ENCODE measurements around the gene CREG2.
"Not testable (repeated sequence)": the region's sequence is repeated elsewhere in the genome, so short reads cannot be mapped to it uniquely, and the experiment has no call there.

CREG2 gene

DNA sequence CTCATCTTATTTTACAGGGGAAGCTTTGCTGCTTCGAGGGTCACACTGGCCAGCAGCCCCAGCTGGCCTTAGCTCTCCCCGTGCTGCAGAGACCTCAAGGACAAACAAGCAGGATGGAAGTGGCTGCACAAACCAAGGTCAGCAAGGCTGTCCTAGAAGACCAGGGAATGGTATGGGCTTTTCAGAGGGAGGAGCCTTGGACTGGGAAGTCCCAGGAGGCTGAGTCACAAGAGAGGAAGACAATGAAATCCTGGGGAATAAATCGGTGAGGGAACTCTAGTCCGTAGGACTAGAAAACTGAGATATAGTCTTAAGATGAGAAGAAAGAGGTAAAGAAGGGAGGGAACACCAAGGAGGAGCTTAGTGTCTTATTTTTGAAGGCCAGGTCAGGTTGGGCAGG lies 15.7 kb downstream of the CREG2 start:
- no peak for DNase-seq

DNA sequence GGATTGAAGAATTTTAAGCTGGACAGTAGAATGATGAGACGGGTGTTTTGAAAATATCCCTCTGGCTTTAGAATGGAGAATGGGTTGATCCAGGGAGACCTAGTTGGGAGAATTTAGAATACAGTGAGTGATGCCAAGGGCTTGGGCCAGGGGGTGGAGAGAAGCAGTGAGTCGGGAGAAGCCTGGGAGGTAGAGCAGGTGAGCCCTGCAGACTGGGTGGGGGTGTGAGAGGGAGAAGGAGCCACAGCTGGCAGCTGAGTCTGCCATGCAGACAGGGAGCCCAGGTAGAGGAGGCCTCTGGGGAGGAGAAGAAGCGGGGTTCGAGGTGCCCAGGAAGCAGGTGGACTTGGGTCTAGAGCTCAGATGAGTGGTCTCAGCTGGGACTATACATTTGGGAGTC lies 18.2 kb downstream of the CREG2 start:
- no peak for DNase-seq

DNA sequence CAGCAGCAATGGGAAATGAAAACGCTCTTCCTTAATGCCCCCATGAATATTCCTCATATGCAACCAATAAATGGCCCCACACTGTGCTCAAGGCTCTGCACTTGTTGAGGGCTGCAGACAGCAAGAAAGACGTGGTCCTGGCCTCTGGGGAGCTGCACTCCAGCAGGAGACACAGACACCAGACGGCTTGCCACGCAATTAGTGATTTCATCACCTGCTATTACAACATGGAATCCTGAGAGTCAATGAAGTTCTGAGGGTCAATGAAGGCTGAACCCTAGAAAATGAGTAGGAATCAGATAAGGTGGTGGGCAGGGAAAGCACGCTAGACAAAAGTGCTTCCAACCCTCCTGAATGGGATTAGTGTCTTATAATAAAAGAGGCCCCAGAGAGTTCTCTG lies 18.9 kb downstream of the CREG2 start:
- DNase-seq, result no peak

DNA sequence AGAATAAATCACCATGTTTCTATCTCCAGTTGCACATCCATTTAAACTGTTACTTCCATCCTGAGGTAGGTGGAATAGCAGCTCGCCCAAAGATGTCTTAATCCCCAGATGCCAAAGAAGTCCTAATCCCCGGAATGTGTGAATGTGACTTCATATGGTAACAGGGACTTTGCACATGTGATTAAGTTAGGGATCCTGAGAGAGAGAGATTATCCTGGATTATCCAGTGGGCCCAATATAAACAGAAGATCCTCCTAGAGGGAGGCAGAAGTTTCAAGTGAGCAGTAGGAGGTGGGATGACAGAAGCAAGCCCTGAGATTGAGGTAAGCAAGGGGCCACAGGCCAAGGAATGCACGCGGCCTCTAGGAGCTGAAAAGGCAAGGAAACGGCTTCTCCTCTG lies 19.8 kb downstream of the CREG2 start:
- DNase-seq, result no peak

DNA sequence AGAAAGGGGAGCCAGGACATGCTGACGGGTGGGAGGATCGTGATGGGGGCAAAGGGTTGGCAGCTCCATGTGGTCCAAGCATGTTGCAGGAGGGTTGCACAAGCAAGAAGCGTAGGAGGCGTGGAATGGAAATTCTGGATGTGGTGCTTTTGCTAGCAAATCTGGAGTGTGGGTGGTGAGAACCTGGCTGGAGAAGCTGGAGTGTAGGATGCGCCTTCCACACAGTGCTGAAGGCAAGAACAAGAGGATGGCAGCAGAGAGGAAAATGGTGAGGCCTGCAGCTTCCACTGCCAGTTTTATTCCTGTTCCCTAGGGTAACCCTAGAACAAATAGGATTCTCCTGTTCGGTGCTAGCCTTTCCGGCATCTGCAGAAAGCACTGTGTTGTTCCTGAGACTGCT lies 22.4 kb downstream of the CREG2 start:
- no peak for DNase-seq

DNA sequence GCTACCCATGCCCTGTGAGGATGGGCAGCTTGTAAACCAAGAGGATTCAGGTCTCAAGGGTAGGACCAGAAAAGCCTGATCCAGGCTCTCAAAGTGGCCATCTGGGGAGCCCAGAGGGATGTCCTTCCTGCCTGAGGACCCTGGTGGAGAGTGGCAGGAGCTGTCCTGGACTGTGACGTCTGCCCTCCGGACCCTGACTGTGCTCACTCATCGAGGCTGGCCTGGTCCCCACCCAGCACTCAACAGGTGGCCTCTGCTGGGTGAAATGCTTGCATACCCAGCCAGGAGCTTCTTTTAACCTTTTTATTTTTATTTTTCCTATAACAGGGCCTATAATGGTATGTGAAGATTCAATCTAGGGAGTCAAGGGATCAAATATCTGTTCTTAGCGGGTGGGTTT lies 24.5 kb downstream of the CREG2 start:
- DNase-seq, result no peak

DNA sequence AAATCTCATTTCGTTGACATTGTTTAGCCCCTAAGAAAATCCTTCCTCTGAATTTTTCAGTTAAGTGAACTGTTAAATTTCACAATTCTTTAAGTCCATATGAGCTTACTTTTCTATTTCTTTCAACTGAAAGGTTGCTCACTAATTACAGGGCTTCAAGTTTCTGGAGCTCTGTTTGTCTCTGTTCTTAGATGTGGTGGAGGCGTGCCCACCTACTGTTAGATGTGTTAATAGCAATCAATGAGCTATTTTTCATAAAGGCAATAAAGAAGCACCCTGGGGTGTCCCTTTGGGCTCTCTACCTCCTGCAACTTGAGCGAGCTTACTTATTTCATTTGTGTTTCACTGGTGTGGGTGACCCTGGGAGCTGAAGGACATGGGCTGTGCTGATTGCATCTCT lies 25.0 kb downstream of the CREG2 start:
- peak in 1 of 5 experiments; percentile 57 for DNase-seq

DNA sequence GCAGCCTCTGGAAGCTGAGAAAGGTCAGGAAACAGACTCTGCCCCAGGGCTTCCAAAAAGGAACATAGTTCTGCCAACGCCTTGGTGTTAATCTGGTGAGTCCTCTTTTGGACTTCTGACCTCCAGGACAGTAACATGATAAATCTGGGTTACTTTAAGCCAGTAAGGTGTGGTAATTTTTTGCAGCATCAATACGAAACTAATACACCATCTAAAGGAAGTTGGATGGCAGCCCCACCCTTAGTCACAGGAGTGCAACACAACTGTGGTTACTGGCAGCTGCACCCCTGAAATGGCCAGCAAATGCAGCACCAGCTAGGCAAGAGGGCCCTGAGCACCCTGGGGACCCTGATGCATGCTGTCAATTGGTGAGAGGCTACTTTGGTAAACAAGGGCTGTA lies 25.8 kb downstream of the CREG2 start:
- peak in 1 of 5 experiments; percentile 87 for DNase-seq

DNA sequence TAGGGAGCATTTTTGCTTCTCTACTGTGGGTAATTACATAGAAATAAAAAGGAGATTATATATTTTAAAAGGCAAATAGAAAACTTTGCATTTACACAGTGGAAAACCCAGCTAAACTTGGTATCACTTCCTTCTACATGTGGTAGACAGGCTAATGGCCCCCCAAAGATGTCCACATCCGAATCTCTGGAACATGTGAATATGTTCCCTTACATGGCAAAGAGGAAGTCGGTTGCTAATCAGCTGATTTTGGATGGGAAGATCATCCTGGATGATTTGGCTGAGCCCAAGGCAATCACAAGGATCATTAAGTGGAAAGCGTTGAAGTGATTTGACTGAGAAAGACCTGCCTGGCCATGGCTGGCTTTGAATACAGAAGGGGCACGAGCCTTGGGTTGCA lies 26.2 kb downstream of the CREG2 start:
- no peak for DNase-seq

DNA sequence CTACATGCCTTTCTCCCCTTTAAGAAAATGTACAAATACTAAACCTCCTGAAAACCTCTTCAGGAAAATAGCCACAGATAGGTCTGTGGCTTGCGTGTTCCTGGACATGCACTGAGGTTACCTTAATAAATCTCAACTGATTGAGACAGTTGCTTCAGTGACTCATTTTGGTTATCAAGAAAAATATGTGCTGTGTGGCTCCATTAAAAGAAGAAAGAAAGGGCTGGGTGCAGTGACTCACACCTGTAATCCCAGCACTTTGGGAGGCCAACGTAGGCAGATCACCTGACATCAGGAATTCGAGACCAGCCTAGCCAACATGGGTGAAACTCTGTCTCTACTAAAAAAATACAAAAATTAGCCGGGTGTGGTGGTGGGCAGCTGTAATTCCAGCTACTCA lies 27.1 kb downstream of the CREG2 start:
- DNase-seq, result peak in 1 of 5 experiments; percentile 11

DNA sequence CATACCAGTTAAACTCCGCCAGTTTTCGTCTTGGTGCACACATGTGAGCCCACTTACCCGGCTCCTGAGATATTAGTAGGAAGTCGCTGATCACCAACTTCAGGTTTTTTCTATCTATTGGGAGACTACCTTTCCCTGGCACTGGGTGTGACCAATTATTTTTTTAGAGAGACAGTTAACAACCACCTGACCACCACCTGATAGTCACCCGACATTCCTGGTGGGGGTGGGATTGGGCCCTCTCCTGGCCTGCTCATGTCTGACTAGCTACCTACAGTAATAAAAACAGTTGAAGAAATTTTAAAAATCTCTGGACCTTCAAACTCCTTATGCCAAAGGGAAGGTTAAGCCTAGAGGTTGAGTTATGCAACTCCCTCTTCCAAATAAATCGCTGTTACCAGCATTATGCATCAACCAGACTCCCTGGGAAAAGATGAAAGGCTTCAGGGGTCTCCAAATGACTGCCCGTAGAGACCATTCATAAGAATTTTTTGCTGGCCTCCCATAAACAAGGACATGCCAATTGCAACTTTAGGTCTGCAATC lies 27.8 kb downstream of the CREG2 start:
- no peak for DNase-seq

DNA sequence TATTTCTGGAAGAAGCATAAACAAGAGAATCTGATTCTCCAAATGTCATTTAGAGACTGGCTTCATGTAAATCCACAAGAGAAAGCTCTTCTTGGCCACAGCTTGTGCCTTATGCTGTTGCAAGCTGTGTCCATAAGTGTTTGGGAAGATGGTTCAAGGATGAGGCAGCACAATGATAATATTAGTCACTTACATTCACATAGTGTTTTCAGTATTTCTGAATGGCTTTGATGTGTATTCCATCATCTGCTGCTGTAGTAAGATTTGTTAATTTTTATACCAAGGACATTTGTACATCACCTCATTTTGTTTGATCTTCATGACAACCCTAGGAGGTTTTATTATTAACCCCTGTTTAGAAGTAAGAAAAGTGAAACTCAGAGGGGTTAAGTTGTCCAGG lies 29.9 kb downstream of the CREG2 start:
- no peak for DNase-seq

DNA sequence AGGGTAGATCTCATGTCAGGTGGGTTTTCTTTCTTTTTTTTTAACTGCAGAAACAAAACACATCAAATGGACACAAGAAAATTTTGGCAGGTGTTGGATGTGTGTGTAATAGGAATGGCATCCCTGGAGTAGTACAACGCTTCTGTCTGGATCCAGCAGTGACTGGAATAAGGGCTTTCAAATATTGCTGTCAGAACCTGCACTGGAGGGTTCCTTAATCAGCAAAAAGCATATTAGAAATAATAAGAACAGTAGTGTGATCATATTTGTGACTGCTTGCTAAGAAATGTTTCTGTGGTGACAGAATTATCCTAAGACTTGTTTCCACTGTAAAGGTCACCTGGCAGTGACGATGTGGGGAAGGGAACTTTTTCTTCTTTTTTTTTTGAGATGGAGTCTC lies 30.8 kb downstream of the CREG2 start:
- DNase-seq, result no peak

DNA sequence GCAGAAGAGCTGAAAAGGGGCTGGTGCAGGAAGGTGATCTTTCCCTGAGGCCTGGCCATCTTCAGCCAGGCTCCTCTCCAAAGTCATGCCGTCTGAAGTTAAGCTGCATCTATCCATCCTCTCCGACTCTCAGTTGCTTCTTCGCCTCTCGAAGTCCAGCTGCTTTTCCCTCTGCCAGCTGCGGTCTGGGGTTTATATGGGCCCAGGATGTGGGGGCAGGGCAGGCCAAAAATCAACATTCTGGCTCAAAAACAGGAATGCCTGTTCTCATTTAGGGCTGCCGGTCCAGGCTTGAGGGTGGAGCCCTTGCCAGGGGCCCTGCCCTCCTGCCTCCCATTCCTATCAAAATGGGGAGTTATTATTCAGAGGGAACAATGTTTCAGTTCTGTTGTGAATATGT lies 31.2 kb downstream of the CREG2 start:
- no peak for DNase-seq

DNA sequence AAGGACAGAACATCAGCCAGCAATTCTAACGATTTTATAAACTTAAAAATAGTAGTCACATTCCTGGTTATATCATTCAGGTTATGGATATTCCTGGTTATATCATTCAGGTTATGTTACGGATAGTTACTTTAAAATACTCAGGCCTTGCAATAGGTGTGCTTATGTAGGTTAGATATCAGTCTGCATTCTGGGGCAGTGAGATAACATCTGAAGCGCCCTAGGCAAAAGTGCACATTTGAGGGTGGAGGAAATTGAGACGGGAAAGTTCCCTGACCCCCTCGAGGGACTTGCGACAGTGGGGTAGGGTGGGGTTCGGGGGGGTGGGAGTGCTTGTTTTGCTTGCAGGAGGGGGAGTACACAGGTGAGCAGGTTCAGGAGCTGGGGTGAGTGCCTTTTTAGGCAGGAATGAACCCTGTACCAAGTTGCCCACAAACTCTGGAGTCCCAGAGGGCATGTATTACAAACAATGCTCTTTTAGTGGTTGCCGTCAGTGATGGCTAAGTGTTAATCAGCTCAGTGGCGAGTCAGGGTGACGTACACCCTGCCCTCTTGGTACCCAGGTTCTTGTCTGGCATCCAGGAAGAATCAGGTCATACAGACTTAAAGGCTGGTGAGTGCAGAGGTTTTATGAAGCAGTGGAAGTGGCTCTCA lies 31.8 kb downstream of the CREG2 start:
- no peak for DNase-seq

DNA sequence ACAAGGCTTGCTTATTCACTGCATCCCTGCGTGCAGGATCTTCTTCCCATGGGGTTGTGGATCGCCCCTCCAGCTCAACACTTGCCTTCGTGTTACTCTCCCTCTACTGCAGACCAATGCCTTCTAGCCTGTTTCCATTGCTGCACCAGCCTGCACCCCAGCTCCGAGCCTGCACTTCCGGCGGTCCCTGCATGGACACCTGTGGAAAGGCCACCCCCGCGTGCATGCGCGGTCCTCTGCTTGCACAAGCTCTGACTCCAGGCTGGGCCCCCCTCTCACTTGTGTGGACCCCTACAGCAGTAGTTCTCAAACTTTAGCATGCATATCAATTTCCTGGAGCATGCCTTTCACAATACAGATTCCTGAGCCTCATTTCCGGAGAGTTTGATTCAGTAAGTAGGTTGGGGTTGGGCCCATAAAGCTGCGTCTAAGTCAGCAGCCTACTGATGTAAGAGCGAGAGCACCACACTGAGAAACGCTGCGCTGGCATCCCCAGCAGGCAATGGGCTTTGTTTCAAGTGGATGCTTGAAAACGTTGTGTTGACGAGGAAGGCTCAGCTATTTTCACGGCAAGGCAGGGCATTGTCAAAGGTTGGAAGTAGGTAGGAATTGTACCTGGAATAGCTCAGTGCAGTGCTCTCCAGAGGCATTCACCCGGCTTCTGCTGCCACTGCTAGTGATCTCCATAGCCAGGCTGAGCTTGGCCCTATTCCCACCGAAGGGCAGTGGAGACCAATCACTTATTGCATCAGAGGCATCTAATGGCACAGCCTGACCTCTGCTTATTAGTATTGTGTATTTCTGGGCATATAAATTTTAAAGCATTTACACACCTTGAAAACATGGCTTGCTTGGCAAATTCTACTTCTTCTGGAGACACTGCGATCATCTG lies 32.6 kb downstream of the CREG2 start:
- no peak for DNase-seq

DNA sequence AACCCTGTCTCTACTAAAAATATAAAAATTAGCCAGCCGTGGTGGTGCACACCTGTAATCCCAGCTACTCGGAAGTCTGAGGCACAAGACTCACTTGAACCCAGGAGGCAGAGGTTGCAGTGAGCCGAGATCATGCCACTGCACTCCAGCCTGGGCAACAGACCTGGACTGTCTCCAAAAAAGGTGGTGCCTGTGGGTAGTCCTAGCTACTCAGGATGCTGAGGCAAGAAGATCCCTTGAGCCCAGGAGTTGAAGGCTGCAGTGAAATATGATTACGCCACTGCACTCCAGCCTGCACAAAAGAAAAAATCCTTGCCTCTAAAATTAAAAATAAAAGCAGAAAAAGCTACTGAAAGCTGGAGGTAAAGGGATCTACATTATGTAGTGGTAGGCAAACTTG lies 34.7 kb downstream of the CREG2 start:
- not testable (repeated sequence) for DNase-seq

DNA sequence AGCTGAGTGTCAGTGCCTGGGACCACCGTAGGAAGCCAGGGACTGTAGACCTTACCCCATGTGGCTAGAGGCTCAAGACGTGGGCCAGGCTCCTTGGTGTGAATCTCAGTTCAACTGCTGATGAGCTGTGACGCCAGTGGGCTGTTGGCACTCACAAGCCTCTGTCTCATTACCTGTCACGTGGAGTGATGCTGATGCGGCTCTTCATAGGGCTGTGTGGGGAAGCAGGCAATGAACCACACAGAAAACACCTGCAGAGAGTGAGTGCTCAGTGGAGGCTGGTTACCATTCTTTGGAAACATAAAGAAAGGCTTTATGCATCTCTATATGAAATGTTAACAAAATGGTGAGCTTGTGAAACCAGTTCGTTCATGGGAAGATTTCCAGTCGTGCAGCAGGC lies 36.1 kb downstream of the CREG2 start:
- DNase-seq, result no peak

DNA sequence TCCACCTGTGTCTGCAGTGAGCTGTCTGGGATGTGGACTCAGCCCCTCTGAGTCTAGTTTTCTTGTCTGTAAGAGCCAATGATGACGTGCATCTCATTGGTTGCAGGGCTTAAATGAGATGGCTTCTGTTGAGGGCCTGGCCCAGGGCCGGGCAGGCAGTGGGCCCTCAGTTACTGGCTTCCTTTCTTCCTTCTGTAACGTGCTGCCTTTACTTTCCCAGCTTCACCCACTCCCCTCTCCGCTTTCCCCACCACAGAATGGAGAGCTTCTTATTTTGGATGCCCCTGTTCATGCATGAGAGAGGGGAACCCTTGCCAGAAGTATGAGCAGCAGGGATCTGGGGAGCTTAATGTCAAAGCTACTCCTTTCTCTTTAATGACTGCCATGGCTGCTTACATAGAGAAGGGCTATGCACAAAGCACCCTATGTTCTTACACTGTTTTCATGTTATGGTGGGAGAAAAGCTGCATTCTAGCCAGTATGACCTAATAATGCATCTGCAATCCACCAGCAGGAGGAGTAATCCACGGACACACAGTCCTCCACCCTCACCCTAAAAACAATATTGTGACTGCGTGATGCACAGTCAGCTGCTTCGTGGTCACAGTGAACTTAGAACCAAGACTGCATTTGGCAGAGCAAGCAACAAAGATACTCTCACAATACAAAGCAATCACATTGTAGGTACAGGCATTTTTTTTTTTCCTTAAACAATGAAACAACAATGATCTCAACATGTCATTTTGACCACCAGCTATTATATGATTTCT lies 37.2 kb downstream of the CREG2 start:
- peak in 1 of 5 experiments; percentile 70 for DNase-seq

DNA sequence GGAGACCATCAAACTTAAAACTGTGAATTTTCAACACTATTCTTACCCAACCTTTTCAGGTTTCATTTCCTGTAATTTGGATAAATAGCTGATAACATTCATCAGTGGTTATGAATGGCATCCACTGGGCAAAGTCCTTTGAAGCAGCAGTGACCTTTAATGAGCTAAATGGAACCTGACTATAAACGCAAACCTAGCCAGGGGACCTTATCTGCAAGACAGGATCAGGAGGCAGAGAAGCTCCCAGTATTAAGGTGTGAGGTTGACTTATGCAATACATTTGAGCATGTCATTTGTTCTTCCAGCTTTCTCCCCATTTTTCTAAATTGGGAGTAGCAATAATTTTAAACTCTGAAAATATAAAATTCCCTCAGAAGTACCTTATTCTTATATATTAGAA lies 38.4 kb downstream of the CREG2 start:
- no peak for DNase-seq

DNA sequence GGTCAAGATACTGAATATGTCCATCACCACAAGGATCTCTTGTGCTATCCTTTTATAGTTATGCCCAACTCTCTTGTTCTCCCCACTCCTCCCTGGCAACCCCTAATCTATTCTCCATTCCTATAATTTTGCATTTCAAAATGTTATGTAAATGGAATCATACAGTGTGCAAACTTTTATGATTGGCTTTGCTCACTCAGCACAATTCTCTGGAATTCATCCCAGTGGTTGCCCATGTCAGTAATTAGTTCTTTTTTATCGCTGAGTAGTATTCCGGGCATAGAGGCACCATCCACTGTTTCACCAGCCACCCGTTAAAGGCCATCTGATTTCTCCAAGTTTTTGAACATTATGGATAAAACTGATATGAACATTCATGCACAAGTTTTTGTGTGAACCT lies 40.4 kb downstream of the CREG2 start:
- DNase-seq, result no peak

DNA sequence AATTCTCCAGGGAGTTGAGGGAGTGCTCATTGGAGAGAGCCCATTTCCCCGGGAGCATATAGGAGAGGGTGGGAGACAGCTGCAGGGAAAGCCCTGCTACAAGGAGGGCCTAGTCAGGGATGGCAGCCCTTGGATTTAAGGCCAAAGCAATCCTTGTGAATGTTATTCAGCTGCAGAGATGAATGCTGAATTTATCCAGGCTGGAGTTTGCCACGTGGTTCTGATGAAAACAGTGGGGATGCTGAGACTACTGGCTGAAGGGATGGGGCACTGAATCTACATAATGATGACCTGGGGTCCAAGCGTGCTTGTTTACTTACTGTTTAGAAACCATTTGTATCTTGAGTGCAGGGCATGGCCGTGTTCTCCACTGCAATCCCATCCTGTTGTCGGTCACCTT lies 43.2 kb downstream of the CREG2 start:
- no peak for DNase-seq

DNA sequence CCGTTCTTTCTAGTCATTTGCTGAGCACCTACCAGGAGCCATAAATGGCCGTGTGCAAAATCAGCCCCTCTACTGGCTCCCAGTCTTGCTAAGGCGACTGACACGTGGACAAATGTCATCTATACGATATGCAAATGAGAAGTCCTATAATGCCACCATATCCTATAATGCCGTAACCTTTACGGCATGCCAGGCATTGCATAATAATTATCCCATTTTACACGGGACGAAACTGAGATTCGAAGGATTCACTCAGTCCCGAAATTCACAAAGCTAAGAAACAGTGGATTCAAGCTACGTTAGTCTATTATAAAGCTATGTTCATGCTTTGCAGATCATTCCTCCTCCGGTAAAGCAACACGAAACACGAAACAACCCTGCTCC lies 44.7 kb downstream of the CREG2 start:
- no peak for DNase-seq
